Left cardiac atrium (tissue), 4 donors: Measurements from ENCODE around the gene DENND11. TPM values are rescaled to one million over a fixed set of nuclear protein-coding genes. Genes with fewer than 3 reads are reported as not detected.
A peak's percentile ranks its signal among the peaks of the same experiment; 100 is the strongest.
"Not testable (repeated sequence)": the region's sequence is repeated elsewhere in the genome, so short reads cannot be mapped to it uniquely, and the experiment has no call there.

Experiments used
- ATAC-seq, 2 donors: fragments of 200-7000 bp; cut with Tn5 transposase; one replicate each; pipeline ENCODE4 v1.9.1; 2020; ENCODE audit warnings: mild to moderate bottlenecking in 2 of 2, moderate library complexity in 2 of 2
- DNase-seq: peaks from one replicate; pipeline ENCODE4 v3.0.0-alpha.2; 2020
- intact Hi-C, 2 donors: fragments of 100-400 bp; cut with DNase I; formaldehyde crosslinking; loops; one replicate each; pipeline versions ENCODE4 v1.14.1 to v1.15.1; 2022 to 2023
- total RNA-seq, 2 donors: library from RNA; stranded (reverse); fragmentation: NEBNext Ultra II Directional; extraction: Animal tissue kit (Norgen Biotek cat#: 25700); gene quantifications; one replicate each; pipeline ENCODE4 v1.2.1, GENCODE V29; 2021
- donor health status: DM: no; HTN: yes; CAD: no.
- donor health status: DM: no; HTN: yes; CAD: no; lungs with severe emphysema.
- donor health status: DM: yes; HTN: yes; CAD: no.
- donor health status: Dilated cardiomyopathy.

The DENND11 gene
- total RNA-seq, 2 donors from 2014 or later: 10.6 to 11.1 TPM

DNA sequence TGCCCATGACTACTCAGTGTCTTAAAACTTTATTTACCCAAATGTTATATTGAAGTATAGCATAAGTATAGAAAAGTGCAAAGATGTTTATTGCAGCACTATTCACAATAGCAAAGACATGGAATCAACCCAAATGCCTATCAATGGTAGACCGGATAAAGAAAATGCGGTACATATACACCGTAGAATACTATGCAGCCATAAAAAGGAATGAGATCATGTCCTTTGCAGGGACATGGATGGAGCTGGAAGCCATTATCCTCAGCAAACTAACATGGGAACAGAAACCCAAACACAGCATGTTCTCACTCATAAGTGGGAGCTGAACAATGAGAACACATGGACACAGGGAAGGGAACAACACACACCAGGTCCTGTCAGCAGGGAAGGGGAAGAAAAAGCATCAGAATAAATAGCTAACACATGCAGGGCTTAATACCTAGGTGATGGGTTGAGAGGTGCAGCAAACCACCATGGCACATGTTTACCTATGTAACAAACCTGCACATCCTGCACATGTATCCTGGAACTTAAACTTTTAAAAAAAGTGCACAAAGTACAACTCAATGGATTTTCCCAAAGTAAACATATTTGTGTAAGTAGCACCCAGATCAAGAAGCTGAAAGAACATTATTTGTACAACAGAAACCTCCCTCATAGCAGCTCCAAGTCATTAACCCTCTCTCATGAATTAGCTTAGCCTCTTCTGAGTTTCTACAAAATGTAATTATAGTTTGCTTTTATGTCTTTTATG, 12.7 kb downstream of the DENND11 start:
- ATAC-seq, DNase-seq, intact Hi-C loops: not testable (repeated sequence)

DNA sequence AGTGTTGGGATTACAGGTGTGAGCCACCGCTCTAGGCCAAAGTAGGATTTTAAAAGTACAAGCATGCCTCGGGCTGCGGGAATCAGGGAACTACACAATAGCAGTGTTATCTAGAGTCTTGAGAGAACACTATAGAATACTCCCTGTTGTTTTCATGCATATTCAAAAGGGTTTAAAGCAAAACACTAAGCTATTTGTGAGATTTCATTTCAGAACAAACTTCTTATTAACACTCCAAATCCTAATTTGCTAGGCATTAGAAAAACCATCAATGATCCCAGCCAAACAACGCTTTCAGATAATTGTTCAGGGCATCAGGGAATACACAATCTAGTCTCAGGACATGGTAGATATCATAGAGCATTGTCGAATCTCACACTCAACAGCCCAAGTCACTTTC, 13.9 kb downstream of the DENND11 start:
- ATAC-seq (no peak), DNase-seq (no peak)
- intact Hi-C loops: no loop called here

DNA sequence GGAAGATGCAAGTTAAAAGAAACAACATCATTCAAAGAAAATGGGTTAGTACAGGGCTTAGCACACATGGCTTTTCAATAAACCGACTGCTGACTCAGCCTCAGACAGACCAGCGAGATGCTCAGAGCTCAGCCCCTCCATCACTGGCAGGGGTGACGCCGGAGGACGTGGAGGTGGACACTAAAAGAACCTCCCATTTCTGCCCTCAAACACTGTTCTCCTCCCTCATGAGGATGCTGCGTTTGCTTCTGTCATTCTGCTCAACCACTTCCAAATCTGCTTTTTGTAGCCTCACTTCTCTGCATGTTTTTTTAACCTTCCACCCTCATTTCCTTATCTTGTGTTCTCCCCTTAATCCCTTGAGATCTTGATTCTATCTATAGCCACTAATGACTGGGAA, 15.3 kb downstream of the DENND11 start:
- intact Hi-C loops: no loop called here
- peak; percentile 44 to 60 for ATAC-seq
- DNase-seq: no peak

DNA sequence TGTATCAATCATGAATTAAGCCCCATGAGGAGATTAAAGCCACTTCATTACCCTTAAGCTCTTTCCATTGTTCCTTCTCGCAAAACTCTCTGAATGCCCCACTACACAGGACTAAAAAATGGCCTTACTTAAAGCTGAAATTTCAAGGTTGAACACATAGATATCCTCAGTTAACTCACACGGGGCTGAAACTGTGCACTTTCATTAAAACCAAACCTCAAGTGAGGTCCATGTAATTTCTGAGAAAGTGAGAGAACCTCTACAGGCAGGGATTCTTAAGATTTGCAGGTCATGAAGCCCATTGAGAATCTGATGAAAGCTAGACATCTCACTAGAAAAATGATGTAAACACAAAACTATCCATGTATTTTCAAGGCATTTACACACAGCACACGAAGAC, 15.9 kb downstream of the DENND11 start:
- no peak for ATAC-seq
- intact Hi-C loops: no loop called here
- DNase-seq: no peak

DNA sequence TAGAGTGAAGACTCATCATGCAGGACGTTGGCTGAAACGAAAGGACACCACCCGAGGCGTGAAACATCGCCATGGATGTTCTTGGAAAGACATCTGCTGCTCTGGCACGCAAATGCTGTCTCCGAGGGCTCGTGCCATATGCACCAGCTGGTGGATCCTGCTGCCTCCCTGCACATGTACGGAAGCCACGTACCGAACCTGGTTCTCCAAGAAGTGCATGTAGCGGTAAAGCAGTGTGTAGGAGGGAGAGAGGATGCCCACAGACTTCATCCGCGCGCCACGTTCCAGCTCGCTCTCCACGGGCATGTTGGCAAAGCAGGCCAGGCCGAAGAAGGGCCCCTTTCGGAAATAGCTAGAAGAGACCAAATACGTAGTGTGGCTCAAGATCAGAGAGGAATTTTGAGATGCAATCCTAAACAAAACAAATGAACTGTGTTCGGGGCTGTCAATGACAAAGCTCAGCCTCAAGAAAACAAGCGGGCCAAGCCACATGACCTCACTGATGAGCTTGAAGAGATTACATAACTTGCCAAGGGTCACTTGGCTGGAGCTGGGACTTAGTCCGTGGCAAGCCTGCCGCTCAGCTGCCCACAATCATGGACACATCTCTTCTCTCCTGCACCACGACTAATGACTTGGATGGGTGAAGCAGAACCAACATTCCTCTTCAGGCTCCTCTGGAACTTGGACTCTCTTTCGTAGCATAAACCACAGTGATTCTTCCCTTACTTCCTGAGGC, 16.5 kb downstream of the DENND11 start:
- ATAC-seq: peak; percentile 17 to 57
- intact Hi-C loops: no loop called here
- no peak for DNase-seq

DNA sequence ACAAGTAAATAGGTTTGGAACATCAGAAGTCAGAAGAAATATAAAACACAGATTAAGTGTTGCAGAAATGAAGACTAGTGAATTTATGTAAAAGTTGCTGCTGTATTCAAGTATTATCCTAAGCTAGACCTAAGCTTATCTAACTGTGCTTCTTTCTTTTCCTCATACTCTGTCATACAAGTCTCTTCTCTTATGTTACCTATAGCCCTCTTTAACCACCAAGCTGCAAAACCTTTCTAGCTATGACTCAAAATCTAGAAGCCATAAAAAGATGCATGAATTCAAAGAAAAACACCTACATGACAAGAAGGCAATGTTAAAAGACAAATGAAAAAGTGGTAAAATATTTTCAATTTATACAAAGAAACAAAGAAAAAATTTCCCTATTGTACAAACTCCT, 23.0 kb downstream of the DENND11 start:
- ATAC-seq: no peak
- intact Hi-C loops: no loop called here
- DNase-seq: no peak

DNA sequence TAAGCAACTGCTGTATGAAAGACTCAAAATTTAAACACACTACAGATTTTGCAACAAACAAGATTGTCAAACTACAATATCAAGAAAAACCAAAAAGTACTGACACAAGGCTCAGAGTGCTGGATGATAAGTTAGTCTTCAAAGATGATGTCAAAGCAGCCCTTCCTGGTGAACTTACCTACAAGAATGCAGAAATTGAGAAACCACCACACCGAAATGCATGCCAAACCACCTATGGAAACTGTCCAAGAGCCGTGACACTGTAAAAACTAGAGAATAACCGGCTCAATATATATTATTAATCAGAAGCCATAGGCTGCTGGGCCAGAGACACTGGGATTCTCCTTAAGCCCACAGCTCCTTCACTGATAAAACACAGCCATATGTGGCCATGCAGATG, 25.3 kb downstream of the DENND11 start:
- intact Hi-C loops: no loop called here
- DNase-seq (no peak), ATAC-seq (no peak)

DNA sequence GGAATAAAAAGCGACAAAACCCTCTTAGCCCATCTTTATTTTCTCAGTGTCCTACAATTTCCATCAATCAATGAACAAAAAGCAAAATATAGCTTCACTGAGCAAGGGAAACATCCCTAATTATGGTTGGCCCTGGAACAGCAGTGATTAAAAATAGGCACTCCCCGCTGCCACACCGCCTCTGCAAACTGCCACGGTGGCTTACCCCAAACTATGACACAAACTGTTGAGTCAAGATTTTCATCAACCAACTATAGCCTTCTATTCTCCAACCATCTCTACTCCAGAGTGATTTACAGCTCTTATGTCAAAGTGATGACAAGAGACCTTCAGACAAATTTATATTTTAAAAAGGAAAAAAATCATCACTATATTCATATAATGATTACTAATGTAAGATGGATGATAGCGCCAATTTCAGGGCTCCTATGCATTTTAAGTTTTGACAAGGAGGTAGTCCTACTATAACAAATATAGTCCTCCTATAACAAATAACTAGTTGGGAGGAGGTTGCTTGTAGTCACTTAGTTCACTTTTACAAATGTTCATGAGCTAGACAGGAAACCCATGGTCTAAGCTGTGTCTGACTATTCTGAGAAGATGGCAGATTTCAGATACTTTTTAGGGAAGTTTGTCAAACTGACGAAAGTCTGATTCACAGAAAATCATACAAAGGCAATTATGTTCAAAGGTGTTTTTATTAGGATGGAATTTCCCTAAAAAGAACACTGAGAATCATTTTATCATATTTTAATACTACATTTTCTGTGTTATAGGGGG, 26.3 kb downstream of the DENND11 start:
- no peak for ATAC-seq
- intact Hi-C loops: no loop called here
- no peak for DNase-seq

DNA sequence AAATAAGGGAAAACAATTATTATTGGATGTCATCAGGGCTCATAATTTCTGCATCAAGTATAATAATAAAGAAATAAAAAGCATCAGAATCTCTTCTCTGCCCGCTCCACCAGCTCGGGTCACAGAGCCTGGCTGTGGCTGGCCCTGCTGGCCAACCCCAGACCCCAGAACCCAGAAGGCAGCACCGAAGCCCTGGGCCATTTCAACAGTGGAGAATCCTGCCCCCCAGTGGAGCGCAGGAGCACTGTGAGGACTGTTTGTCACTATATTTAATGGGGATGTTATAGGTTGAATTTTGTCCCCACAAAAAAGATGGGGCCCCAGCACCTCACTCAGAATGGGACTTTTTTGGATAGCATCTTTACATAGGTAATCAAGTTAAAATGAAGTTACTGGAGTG, 27.3 kb downstream of the DENND11 start:
- DNase-seq (no peak), ATAC-seq (peak in 1 of 2 donors; percentile 49)
- intact Hi-C loops: no loop called here

DNA sequence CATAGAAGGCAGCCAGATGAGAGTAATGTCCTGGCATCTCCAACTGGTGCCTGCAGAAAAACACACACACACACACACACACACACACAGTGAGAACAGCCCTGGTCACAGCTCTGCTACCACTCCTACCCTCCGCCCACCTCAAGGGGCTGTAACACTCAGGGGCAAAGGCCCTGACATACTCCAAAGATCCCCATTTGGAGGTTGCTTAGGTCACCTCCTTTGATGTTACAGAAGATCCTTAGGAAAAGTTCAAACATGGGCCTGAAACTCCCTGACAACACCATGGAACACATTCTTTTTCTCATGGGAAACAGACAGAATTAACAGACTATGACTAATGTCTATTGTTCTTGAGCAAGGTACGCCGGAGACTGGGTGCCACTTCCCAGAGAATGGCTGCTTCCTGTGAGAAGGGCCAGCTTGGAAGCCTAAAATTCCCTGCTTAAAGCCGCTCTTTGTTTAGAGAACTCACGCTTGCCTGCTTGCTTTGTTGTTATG, 27.7 kb downstream of the DENND11 start:
- ATAC-seq: peak; percentile 32 to 70
- intact Hi-C loops: no loop called here

DNA sequence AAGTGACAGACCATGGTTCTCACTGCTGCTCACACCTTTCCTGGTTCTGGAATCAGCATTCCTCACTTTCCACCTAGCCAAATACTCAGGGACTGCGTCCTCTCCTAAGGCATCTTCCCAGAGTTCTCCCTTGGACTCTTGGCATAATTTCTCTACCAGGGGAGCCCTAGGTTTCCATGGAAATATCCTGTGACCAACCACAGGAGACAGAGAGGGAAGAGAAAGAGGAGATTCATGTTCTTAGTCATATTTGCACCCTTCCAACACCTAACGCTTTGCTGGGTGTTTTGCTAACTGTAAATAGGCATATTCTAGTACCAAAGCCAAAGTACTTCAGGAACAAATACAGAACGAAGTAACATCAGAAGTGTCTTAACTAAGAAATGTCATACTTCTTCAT, 28.6 kb downstream of the DENND11 start:
- no peak for DNase-seq
- ATAC-seq: no peak
- intact Hi-C loops: no loop called here

More for the DNA sequence above, 27.7 kb downstream of the DENND11 start:
- no peak for DNase-seq

DNA sequence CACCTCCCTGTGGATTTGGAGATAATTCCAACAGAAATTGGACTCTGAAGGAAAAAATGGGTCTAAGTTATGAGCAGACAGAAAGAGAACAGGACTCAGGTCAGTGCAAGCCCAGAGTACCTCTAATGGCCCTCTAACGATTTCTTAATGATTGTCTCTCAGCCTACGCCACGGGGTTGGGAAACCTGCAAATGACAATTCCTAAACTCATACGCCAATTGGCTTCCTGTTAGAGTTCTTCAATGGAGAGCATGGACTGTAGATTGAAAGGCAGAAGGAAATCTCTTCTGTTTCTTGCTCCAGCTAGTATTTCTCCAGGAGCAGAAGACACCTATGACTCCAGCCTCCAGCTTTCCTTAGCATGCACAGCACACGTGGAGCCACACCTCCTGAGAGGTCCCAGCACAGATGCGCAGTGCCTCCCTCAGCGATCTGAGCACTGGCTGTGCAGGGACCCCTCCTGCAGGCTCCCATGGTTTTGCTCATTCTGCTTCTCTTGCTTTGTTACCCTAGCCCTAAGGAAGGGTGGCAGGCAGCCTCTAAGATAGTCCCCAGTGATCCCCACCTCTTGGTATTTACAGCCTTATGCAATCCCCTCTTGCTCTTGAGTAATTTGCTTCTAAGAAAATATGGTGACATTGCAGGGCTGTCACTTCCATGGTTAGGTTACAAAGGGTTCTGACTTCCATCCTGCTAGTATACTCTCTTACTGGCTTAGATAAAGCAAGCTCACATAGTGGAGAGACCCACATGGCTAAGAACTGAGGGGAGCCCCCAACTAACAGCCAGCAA, 30.1 kb downstream of the DENND11 start:
- intact Hi-C loops: no loop called here
- ATAC-seq: no peak
- no peak for DNase-seq

DNA sequence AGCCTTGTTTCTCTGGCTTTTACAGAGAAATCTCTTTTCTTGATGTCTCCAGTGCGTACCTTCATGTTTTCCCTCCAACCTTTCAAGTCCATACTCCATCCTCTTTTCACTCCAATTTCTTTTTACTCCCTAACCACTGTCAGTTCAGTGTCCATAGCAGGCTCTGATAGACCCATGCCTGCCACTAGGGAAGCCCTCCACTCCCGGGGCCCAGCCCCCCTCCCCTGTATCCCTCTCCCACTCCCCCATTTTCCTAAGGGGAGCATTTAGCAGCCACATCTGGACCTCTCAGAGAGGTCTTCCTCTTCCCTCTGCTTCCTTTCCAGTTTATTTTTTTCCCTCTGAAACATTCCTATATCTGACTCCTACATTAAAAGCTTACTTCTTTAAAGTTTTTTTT, 33.1 kb downstream of the DENND11 start:
- DNase-seq (no peak), ATAC-seq (no peak)
- intact Hi-C loops: no loop called here

DNA sequence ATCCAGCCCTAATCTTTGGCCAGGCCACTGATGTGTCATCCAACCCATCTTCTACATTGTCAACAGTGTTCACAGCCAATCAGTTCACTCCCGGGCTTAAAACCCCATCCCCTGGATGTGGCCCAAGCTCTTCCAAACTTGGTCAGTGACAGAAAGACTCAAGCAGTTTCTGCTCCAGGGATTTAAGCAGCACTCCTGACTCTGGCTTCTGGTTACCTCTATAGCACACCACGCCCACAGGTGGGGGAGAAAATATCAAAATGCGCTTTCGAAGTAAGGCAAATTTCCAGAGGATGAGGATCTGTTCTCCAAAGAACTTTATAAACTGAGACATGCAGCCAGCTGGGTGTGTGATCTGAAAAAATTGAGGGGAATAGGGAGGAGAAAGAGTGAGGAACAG, 35.9 kb downstream of the DENND11 start:
- intact Hi-C loops: no loop called here

DNA sequence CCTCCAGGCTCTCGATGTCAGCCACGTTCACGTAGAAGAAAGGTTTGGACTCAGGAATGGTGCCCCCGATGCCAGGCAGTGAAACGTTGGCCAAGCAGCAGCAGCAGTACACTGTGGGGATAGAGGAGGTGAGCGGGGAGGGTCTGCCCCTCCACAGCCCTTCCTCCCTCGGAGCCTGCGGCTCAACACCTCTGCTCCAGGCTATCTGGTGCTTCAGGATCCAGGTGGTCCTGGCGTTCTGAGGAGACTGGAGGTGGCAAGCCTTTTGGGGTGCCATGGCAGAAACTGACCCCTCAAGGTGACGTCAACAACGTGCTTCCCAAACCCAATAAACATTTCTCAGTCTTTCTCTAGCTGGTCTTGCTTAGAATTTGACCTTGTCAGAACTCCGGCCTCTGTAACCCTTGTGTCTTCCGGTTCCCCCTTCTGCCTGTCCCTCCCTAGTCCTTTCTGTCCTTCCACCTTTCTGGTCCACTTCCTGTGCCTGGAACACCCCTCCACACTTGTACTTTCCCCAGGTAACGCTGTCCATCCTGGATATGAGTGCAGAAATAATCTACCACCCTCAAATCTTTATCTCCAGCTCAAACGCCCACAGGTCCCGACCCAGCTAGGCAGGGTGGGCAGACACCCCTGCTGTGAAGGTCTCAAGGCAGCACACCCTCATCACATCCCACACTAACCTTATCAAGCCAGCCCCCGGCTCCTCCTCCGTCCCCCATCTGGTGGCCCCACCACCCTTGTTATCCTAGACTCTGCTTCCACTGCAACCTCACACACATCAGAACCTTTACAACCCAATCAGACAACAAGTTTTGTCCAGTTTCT, 36.5 kb downstream of the DENND11 start:
- no peak for ATAC-seq
- no peak for DNase-seq
- intact Hi-C loops: no loop called here

More for the DNA sequence above, 35.9 kb downstream of the DENND11 start:
- ATAC-seq (no peak), DNase-seq (no peak)

DNA sequence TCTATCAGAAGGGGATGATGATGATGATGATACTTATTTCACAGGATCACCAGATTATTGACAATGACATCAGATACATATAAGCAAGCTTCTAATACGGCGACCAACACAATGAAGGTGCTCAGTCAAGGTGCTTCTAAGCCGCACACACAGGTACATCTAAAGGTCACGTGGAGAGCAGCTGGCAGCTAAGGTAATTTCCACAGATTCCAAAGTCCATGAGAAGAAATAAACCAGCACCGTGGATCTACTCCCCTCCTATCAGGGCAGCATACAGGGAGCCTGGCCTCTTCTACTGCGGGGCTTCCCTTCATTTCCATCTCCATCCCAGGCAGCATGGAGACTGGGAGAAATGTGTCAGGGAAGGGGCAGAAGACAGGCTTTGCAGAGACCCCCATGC, 37.5 kb downstream of the DENND11 start:
- intact Hi-C loops: no loop called here
- no peak for DNase-seq
- ATAC-seq: no peak

DNA sequence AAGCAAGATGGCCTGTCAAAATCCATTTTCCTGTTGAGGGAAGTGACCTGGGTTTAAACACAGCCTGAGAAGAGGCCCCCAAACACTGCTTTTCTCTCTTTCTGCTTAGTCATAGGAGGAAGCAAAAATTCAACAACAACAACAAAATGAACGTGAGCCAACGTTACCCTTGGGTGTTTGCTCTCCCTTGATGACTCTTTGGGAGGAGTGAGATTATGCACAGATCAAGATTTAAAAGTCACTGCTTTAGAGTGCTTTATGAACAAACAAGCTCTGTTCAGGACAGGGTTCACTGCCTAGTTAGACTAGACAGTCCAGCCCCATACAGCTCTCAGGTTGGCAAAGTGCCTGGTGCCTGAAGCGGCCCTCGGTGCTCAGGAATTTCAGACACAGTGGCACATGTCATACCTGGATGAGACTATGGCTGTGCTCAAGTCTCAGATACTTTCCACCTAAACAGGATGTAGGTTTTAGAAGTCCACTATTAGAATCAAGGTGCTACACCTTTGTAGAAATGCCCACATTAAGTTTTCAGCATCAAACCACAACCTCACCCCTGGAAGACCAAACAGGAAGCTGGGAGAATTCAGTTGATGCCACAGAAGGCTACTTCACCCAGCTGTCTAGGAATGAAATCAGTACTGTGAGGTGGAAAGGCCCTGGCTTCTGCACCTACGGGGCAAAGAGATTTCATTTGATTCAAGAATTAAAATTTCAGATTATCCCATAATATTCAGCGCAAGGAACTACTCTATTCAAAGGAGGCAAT, 38.7 kb downstream of the DENND11 start:
- no peak for ATAC-seq

DNA sequence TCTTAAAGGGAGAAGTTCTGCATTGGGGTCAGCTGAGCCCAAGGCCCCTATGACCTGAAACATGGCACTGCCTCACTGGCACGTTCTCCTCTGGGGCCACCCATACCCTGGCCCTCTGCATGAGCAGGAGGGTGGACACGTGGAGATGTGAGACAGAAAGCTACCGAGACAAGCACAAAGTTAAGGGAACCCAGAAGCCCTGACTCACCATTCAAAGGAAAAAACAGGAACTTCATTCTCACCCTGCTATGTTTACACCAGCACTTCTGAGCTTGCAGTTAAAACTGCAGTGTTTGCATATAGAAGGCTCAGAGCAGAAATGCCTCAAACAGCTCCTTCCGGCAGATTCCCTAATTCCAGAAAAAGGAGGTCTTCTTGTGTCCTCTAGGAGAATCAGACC, 41.7 kb downstream of the DENND11 start:
- intact Hi-C loops: no loop called here
- DNase-seq (no peak), ATAC-seq (peak; percentile 48 to 77)

More for the DNA sequence above, 38.7 kb downstream of the DENND11 start:
- intact Hi-C loops: no loop called here
- DNase-seq: no peak
